GM18907 (cell line): ENCODE data around the gene LAPTM5.
"Not testable (repeated sequence)": the region's sequence is repeated elsewhere in the genome, so short reads cannot be mapped to it uniquely, and the experiment has no call there.

Source experiments
- ATAC-seq: cut with Tn5 transposase; IDR thresholded peaks from one replicate; pipeline ENCODE4 v1.9.1; 2021; ENCODE audit warnings: mild to moderate bottlenecking, moderate library complexity; ENCODE audit not compliant: unreplicated experiment

LAPTM5 gene

GRCh38 chr1:30757352-30758120, at the start of gene LAPTM5:
TSS of gene LAPTM5 (minus strand) at chr1:30757774. CDS start at chr1:30757745, 29 bp downstream.
- ATAC-seq, result no peak

- no peak for ATAC-seq
Measured at GRCh38 chr1:30806381-30807317, 49.1 kb upstream of the LAPTM5 start.

- no peak for ATAC-seq
Measured at GRCh38 chr1:30805304-30806003, 47.9 kb upstream of the LAPTM5 start.

GRCh38 chr1:30804822-30805221, 47.2 kb upstream of the LAPTM5 start:
- no peak for ATAC-seq

- ATAC-seq, result no peak
Measured at GRCh38 chr1:30804352-30804751, 46.8 kb upstream of the LAPTM5 start.

GRCh38 chr1:30803562-30803961, 46.0 kb upstream of the LAPTM5 start:
- ATAC-seq, result no peak

- no peak for ATAC-seq
Measured at GRCh38 chr1:30801771-30802198, 44.2 kb upstream of the LAPTM5 start.

GRCh38 chr1:30799233-30799511, 41.6 kb upstream of the LAPTM5 start:
- ATAC-seq, result no peak

GRCh38 chr1:30798389-30799232, 41.0 kb upstream of the LAPTM5 start:
- no peak for ATAC-seq

GRCh38 chr1:30795026-30795425, 37.5 kb upstream of the LAPTM5 start:
- ATAC-seq, result no peak

- ATAC-seq, result no peak
Measured at GRCh38 chr1:30794260-30794659, 36.7 kb upstream of the LAPTM5 start.

GRCh38 chr1:30793209-30793608, 35.6 kb upstream of the LAPTM5 start:
- no peak for ATAC-seq

- ATAC-seq, result no peak
Measured at GRCh38 chr1:30791868-30792267, 34.3 kb upstream of the LAPTM5 start.

GRCh38 chr1:30790850-30791778, 33.5 kb upstream of the LAPTM5 start:
- no peak for ATAC-seq

- not testable (repeated sequence) for ATAC-seq
Measured at GRCh38 chr1:30790256-30790525, 32.6 kb upstream of the LAPTM5 start.

- ATAC-seq, result no peak
Measured at GRCh38 chr1:30789388-30790255, 32.0 kb upstream of the LAPTM5 start.

GRCh38 chr1:30788580-30789387, 31.2 kb upstream of the LAPTM5 start:
- no peak for ATAC-seq
